ENCODE results near the gene CEP41. TPM values are rescaled to one million over a fixed set of nuclear protein-coding genes. Genes with fewer than 3 reads are reported as not detected.
A peak's percentile ranks its signal among the peaks of the same experiment; 100 is the strongest.

The CEP41 gene
- total RNA-seq, 1 donor from 2014 or later = 4.7 TPM

- Histone ChIP-seq H3K4me3 (no peak overlapping the region), H3K36me3 (no peaks in the 10 kb centered on the region), H3K27me3 (no peaks in the 10 kb centered on the region), H3K4me1 (peaks cover 25% of the 10 kb centered on the region), H3K9me3 (no peaks in the 10 kb centered on the region), H3K27ac (no peak overlapping the region)
- intact Hi-C loops (cut with DNase I) = no loop called here
- no peak for DNase-seq (ENCODE audit: extremely low spot score in 2 of 2)
- TF ChIP-seq POLR2A (IDR thresholded peaks at IDR 0.05) = no peak
- TF ChIP-seq POLR2AphosphoS5 (IDR thresholded peaks at IDR 0.05; ENCODE audit: insufficient read depth in 1 of 2, low read depth in 1 of 2) = no peak
- no peak for TF ChIP-seq CTCF (IDR thresholded peaks at IDR 0.05)
Measured at GRCh38 chr7:130433301-130433700, 7.5 kb downstream of the CEP41 start.

GRCh38 chr7:130432886-130433285, 7.9 kb downstream of the CEP41 start:
- TF ChIP-seq POLR2AphosphoS5 (IDR thresholded peaks at IDR 0.05; ENCODE audit: insufficient read depth in 1 of 2, low read depth in 1 of 2) = no peak
- TF ChIP-seq POLR2A (IDR thresholded peaks at IDR 0.05) = no peak
- TF ChIP-seq CTCF (IDR thresholded peaks at IDR 0.05) = no peak
- no peak for DNase-seq (ENCODE audit: extremely low spot score in 2 of 2)
- Histone ChIP-seq H3K4me3 (no peak overlapping the region), H3K27ac (no peak overlapping the region), H3K9me3 (no peaks in the 10 kb centered on the region), H3K27me3 (no peaks in the 10 kb centered on the region), H3K4me1 (peaks cover 25% of the 10 kb centered on the region), H3K36me3 (no peaks in the 10 kb centered on the region)
- intact Hi-C loops (cut with DNase I) = no loop called here

GRCh38 chr7:130430841-130431666, 9.8 kb downstream of the CEP41 start:
- H3K27ac ChIP-seq = peak overlapping the region; percentile 47
- DNase-seq (ENCODE audit: extremely low spot score in 2 of 2) = no peak
- H3K27me3 ChIP-seq = no peaks in the 10 kb centered on the region
- H3K9me3 ChIP-seq = no peaks in the 10 kb centered on the region
- TF ChIP-seq POLR2A (IDR thresholded peaks at IDR 0.05) (no peak), POLR2AphosphoS5 (IDR thresholded peaks at IDR 0.05; ENCODE audit: insufficient read depth in 1 of 2, low read depth in 1 of 2) (no peak), CTCF (IDR thresholded peaks at IDR 0.05) (no peak)
- H3K36me3 ChIP-seq = no peaks in the 10 kb centered on the region
- intact Hi-C loops (cut with DNase I) = no loop called here
- peaks cover 25% of the 10 kb centered on the region for H3K4me1 ChIP-seq
- peak overlapping the region in 1 of 2 donors; percentile 7 for H3K4me3 ChIP-seq

GRCh38 chr7:130430115-130430514, 10.7 kb downstream of the CEP41 start:
- Histone ChIP-seq H3K4me1 (peaks cover 25% of the 10 kb centered on the region), H3K27ac (peak overlapping the region; percentile 47), H3K27me3 (no peaks in the 10 kb centered on the region), H3K4me3 (no peak overlapping the region), H3K9me3 (no peaks in the 10 kb centered on the region), H3K36me3 (no peaks in the 10 kb centered on the region)
- TF ChIP-seq POLR2AphosphoS5 (IDR thresholded peaks at IDR 0.05; ENCODE audit: insufficient read depth in 1 of 2, low read depth in 1 of 2) (no peak), CTCF (IDR thresholded peaks at IDR 0.05) (no peak), POLR2A (IDR thresholded peaks at IDR 0.05) (no peak)
- intact Hi-C loops (cut with DNase I) = no loop called here
- DNase-seq (ENCODE audit: extremely low spot score in 2 of 2) = no peak

DNA sequence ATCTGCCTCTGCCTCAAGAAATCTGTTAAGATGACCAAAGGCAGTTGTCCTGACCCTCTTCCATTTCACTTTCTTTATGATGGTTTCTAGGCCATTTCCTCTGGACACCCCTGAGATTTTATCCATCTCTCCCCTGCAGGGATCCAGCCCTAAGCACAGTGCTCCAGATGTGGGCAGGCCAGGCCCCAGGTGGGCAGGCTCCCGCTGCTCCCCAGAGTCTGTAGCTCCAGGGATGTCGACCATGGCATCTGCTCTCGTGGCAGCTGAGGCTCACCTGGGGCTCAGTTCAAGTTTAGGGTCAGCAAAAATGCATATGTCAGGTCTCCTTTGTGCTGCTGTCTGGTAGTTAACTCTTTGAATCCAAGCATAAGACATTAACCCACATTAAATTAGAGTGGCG, 11.8 kb downstream of the CEP41 start:
- no peak overlapping the region for H3K4me3 ChIP-seq
- no peak overlapping the region for H3K27ac ChIP-seq
- no peak for DNase-seq (ENCODE audit: extremely low spot score in 2 of 2)
- no peaks in the 10 kb centered on the region for H3K36me3 ChIP-seq
- no peaks in the 10 kb centered on the region for H3K9me3 ChIP-seq
- no peaks in the 10 kb centered on the region for H3K27me3 ChIP-seq
- intact Hi-C loops (cut with DNase I) = no loop called here
- TF ChIP-seq POLR2AphosphoS5 (IDR thresholded peaks at IDR 0.05; ENCODE audit: insufficient read depth in 1 of 2, low read depth in 1 of 2) (no peak), CTCF (IDR thresholded peaks at IDR 0.05) (no peak), POLR2A (IDR thresholded peaks at IDR 0.05) (no peak)
- peaks cover 25% of the 10 kb centered on the region for H3K4me1 ChIP-seq

Measured in vagina (tissue), 2 donors.